Neutrophil (primary cell): ENCODE results near the gene OR13D1.
"Not testable (repeated sequence)": the region's sequence is repeated elsewhere in the genome, so short reads cannot be mapped to it uniquely, and the experiment has no call there.

Experiments used
- H3K27ac ChIP-seq: fragments of 200-600 bp; sonication (generic); 2 replicates; pipeline ENCODE4 v1.5.1; 2016; ENCODE audit warnings: mild to moderate bottlenecking, moderate library complexity
- H3K27me3 ChIP-seq: fragments of 200-600 bp; sonication (generic); 2 replicates; pipeline ENCODE4 v1.6.0; 2016; ENCODE audit warnings: mild to moderate bottlenecking
- H3K36me3 ChIP-seq: fragments of 200-600 bp; sonication (generic); 2 replicates; pipeline ENCODE4 v1.5.1; 2017
- H3K4me1 ChIP-seq, 2 experiments: fragments of 200-600 bp in 1 of 2; sonication (generic) in 1 of 2; 1 replicate in 1 of 2; 2 replicates in 1 of 2; pipeline versions ENCODE4 v1.5.1 to v1.6.1; 2013 to 2016; ENCODE audit warnings: low read depth in 1 of 2, low read length in 1 of 2, mild to moderate bottlenecking in 1 of 2, moderate library complexity in 1 of 2; ENCODE audit not compliant: control insufficient read depth in 1 of 2, insufficient read depth in 1 of 2
- H3K4me3 ChIP-seq, 2 experiments: fragments of 200-600 bp in 1 of 2; sonication (generic) in 1 of 2; 1 replicate in 1 of 2; 2 replicates in 1 of 2; pipeline ENCODE4 v1.5.1; 2013 to 2016; ENCODE audit warnings: low read depth in 1 of 2, low read length in 1 of 2, mild to moderate bottlenecking in 1 of 2, moderate library complexity in 1 of 2
- H3K9me3 ChIP-seq: fragments of 200-600 bp; sonication (generic); 2 replicates; pipeline ENCODE4 v1.5.1; 2016
- CTCF ChIP-seq: fragments of 200-600 bp; sonication (generic); IDR thresholded peaks from 2 replicates; pipeline ENCODE4 v1.5.1; 2016; ENCODE audit warnings: antibody characterized with exemption

The OR13D1 gene

GRCh38 chr9:104700306-104700705 lies 6.0 kb downstream of the OR13D1 start:
- Histone ChIP-seq H3K36me3 (no peaks in the 10 kb centered on the region), H3K27ac (no peak overlapping the region)
- no peak for TF ChIP-seq CTCF

GRCh38 chr9:104708737-104709136 lies 14.4 kb downstream of the OR13D1 start:
- H3K4me1 ChIP-seq, H3K27ac ChIP-seq, H3K36me3 ChIP-seq, H3K9me3 ChIP-seq, H3K27me3 ChIP-seq, H3K4me3 ChIP-seq: not testable (repeated sequence)

More at GRCh38 chr9:104700306-104700705, 6.0 kb downstream of the OR13D1 start:
- no peak overlapping the region for H3K4me3 ChIP-seq
- no peaks in the 10 kb centered on the region for H3K27me3 ChIP-seq
- no peaks in the 10 kb centered on the region for H3K4me1 ChIP-seq
- no peaks in the 10 kb centered on the region for H3K9me3 ChIP-seq

GRCh38 chr9:104711604-104712003 lies 17.3 kb downstream of the OR13D1 start:
- H3K4me1 ChIP-seq: peaks cover 0 to 3% of the 10 kb centered on the region in 2 experiments
- no peak overlapping the region for H3K27ac ChIP-seq
- no peaks in the 10 kb centered on the region for H3K9me3 ChIP-seq
- H3K4me3 ChIP-seq: no peak overlapping the region
- H3K36me3 ChIP-seq: no peaks in the 10 kb centered on the region
- no peak for TF ChIP-seq CTCF
- H3K27me3 ChIP-seq: no peaks in the 10 kb centered on the region

- Histone ChIP-seq H3K36me3 (no peaks in the 10 kb centered on the region), H3K4me1 (no peaks in the 10 kb centered on the region), H3K27me3 (no peaks in the 10 kb centered on the region), H3K4me3 (no peak overlapping the region), H3K27ac (no peak overlapping the region), H3K9me3 (no peaks in the 10 kb centered on the region)
- TF ChIP-seq CTCF: no peak
These were observed 30.7 kb downstream of the OR13D1 start for GRCh38 chr9:104725014-104725413.

GRCh38 chr9:104738452-104738851 lies 44.1 kb downstream of the OR13D1 start:
- no peaks in the 10 kb centered on the region for H3K27me3 ChIP-seq
- no peak overlapping the region for H3K4me3 ChIP-seq
- H3K36me3 ChIP-seq: no peaks in the 10 kb centered on the region
- TF ChIP-seq CTCF: no peak
- H3K27ac ChIP-seq: no peak overlapping the region
- no peaks in the 10 kb centered on the region for H3K9me3 ChIP-seq
- no peaks in the 10 kb centered on the region for H3K4me1 ChIP-seq

GRCh38 chr9:104740621-104741020 lies 46.3 kb downstream of the OR13D1 start:
- H3K4me1 ChIP-seq: no peaks in the 10 kb centered on the region

More at GRCh38 chr9:104740621-104741020, 46.3 kb downstream of the OR13D1 start:
- H3K27me3 ChIP-seq: no peaks in the 10 kb centered on the region
- no peak overlapping the region for H3K4me3 ChIP-seq
- H3K36me3 ChIP-seq: no peaks in the 10 kb centered on the region
- H3K27ac ChIP-seq: no peak overlapping the region
- TF ChIP-seq CTCF: no peak
- H3K9me3 ChIP-seq: no peaks in the 10 kb centered on the region
